BLaER1 treated with 17β-estradiol and CSF1 and Interleukin-3, amounts not matched to agents 10 nM and 100 nM (cell line): ENCODE data around the gene NLGN1.

Experiments
- H3K27ac ChIP-seq, 11 experiments: shearing (Covaris generic); formaldehyde crosslinking; 2 replicates each; pipeline ENCODE4 v1.8.1; 2022
- H3K27me3 ChIP-seq, 11 experiments: shearing (Covaris generic); formaldehyde crosslinking; 2 replicates each; pipeline ENCODE4 v1.8.1; 2022
- H3K36me3 ChIP-seq, 11 experiments: shearing (Covaris generic); formaldehyde crosslinking; 2 replicates each; pipeline ENCODE4 v1.8.1; 2022
- H3K4me1 ChIP-seq, 10 experiments: shearing (Covaris generic); formaldehyde crosslinking; 2 replicates each; pipeline ENCODE4 v1.8.1; 2022
- H3K4me2 ChIP-seq, 11 experiments: shearing (Covaris generic); formaldehyde crosslinking; 2 replicates each; pipeline ENCODE4 v1.8.1; 2022
- H3K4me3 ChIP-seq, 10 experiments: shearing (Covaris generic); formaldehyde crosslinking; 2 replicates each; pipeline ENCODE4 v1.8.1; 2022
- H3K9ac ChIP-seq, 11 experiments: shearing (Covaris generic); formaldehyde crosslinking; 2 replicates each; pipeline ENCODE4 v1.8.1; 2022
- H3K9me3 ChIP-seq, 11 experiments: shearing (Covaris generic); formaldehyde crosslinking; replicated peaks in 1 of 11; 2 replicates each; pipeline ENCODE4 v1.8.1; 2022
- H4K20me1 ChIP-seq, 11 experiments: shearing (Covaris generic); formaldehyde crosslinking; 2 replicates each; pipeline ENCODE4 v1.8.1; 2022
- Cebpa-rat ChIP-seq, 11 experiments: shearing (Covaris generic); IDR thresholded peaks; 2 replicates each; pipeline ENCODE4 v1.8.1; 2022

NLGN1 gene

DNA sequence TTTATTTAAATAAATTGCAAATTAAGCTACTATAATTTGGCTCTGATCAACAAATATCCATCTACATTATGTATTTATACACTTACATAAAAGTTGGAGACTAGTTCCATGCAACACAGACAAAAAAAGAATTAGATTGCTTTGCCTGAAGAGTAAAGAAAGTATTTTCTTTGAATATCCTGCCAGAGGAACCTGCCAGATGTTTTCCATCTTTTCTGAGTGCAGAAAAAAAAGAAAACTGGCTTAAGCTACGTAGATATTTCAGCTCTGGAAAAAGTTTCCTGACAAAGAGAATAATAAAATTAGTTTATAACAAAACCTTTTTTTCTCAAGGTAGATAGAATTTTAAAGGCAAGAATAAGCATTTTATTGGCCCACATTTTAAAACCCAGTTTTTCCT, 854.1 kb downstream of the NLGN1 start:
- no peak overlapping the region for H3K9ac ChIP-seq
- no peaks in the 10 kb centered on the region for H3K9me3 ChIP-seq
- no peaks in the 10 kb centered on the region for H3K36me3 ChIP-seq
- no peaks in the 10 kb centered on the region for H3K27me3 ChIP-seq
- H3K4me2 ChIP-seq = no peak overlapping the region
- no peaks in the 10 kb centered on the region for H4K20me1 ChIP-seq
- H3K4me3 ChIP-seq = no peak overlapping the region
- TF ChIP-seq Cebpa-rat (IDR thresholded peaks at IDR 0.05) = no peak
- H3K27ac ChIP-seq = no peak overlapping the region
- no peaks in the 10 kb centered on the region for H3K4me1 ChIP-seq

DNA sequence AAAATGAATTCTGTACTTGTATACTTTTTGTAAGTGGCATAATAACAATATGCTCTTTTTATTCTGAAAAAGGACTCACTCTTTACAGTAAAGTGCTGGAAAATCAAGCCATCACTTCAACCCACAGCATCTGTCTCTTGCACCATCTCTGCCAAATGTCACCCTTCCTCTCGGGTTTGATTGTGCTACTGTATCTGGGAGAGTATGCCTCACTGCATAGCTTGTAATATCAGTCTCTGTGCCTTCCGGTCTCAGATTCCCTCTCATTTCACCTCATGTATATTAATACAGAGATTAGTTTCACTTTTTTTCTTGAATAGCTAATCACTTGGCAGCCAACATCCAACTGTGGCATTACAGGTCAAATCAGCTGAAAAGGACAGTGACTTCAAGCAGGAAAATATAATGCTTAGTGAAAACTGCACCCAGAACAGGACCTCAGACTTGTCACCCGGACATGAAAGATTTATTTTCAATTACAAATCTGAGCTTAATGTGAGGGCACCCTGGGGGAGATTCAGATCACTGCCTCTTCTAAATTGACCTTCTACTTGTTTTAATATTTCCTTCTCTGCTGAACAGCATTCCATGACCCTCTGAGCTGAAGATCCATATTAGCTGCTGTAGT, 855.8 kb downstream of the NLGN1 start:
- Histone ChIP-seq H3K27me3 (no peaks in the 10 kb centered on the region), H3K36me3 (no peaks in the 10 kb centered on the region), H3K4me2 (no peak overlapping the region), H3K4me1 (no peaks in the 10 kb centered on the region), H3K9ac (no peak overlapping the region), H4K20me1 (no peaks in the 10 kb centered on the region), H3K4me3 (no peak overlapping the region), H3K27ac (no peak overlapping the region), H3K9me3 (peaks cover 0 to 5% (median 0%) of the 10 kb centered on the region in 11 experiments; a peak in 1 of 22 replicates)
- TF ChIP-seq Cebpa-rat (IDR thresholded peaks at IDR 0.05) = no peak

GRCh38 chr3:174253940-174254339, 856.4 kb downstream of the NLGN1 start:
- Histone ChIP-seq H3K9me3 (peaks cover 0 to 5% (median 0%) of the 10 kb centered on the region in 11 experiments; a peak in 1 of 22 replicates), H3K9ac (no peak overlapping the region), H3K36me3 (no peaks in the 10 kb centered on the region), H3K27me3 (no peaks in the 10 kb centered on the region), H3K4me1 (no peaks in the 10 kb centered on the region), H3K4me2 (no peak overlapping the region), H4K20me1 (no peaks in the 10 kb centered on the region), H3K4me3 (no peak overlapping the region), H3K27ac (no peak overlapping the region)
- TF ChIP-seq Cebpa-rat (IDR thresholded peaks at IDR 0.05) = no peak

- Histone ChIP-seq H3K4me1 (no peaks in the 10 kb centered on the region), H3K9ac (no peak overlapping the region), H3K27me3 (no peaks in the 10 kb centered on the region), H3K36me3 (no peaks in the 10 kb centered on the region), H3K4me2 (no peak overlapping the region), H4K20me1 (no peaks in the 10 kb centered on the region), H3K4me3 (no peak overlapping the region), H3K27ac (no peak overlapping the region), H3K9me3 (peaks cover 0 to 5% (median 0%) of the 10 kb centered on the region in 11 experiments; a peak in 1 of 22 replicates)
- no peak for TF ChIP-seq Cebpa-rat (IDR thresholded peaks at IDR 0.05)
These were observed 857.9 kb downstream of the NLGN1 start for GRCh38 chr3:174255454-174255853.

- H3K9ac ChIP-seq = no peak overlapping the region
- H4K20me1 ChIP-seq = no peaks in the 10 kb centered on the region
- H3K4me2 ChIP-seq = no peak overlapping the region
- no peaks in the 10 kb centered on the region for H3K4me1 ChIP-seq
- no peak overlapping the region for H3K27ac ChIP-seq
- no peak for TF ChIP-seq Cebpa-rat (IDR thresholded peaks at IDR 0.05)
- H3K36me3 ChIP-seq = no peaks in the 10 kb centered on the region
- H3K9me3 ChIP-seq = no peaks in the 10 kb centered on the region
- no peaks in the 10 kb centered on the region for H3K27me3 ChIP-seq
- no peak overlapping the region for H3K4me3 ChIP-seq
These were observed 868.9 kb downstream of the NLGN1 start for GRCh38 chr3:174266476-174266875.

GRCh38 chr3:174268061-174268460, 870.5 kb downstream of the NLGN1 start:
- Histone ChIP-seq H3K4me3 (no peak overlapping the region), H3K27me3 (no peaks in the 10 kb centered on the region), H4K20me1 (no peaks in the 10 kb centered on the region), H3K4me1 (no peaks in the 10 kb centered on the region), H3K27ac (no peak overlapping the region), H3K9me3 (no peaks in the 10 kb centered on the region), H3K9ac (no peak overlapping the region), H3K4me2 (no peak overlapping the region), H3K36me3 (no peaks in the 10 kb centered on the region)
- no peak for TF ChIP-seq Cebpa-rat (IDR thresholded peaks at IDR 0.05)

GRCh38 chr3:174268586-174268985, 871.0 kb downstream of the NLGN1 start:
- Histone ChIP-seq H3K9ac (no peak overlapping the region), H3K4me3 (no peak overlapping the region), H3K36me3 (no peaks in the 10 kb centered on the region), H3K9me3 (no peaks in the 10 kb centered on the region), H3K27ac (no peak overlapping the region), H3K27me3 (no peaks in the 10 kb centered on the region), H3K4me1 (no peaks in the 10 kb centered on the region), H3K4me2 (no peak overlapping the region), H4K20me1 (no peaks in the 10 kb centered on the region)
- no peak for TF ChIP-seq Cebpa-rat (IDR thresholded peaks at IDR 0.05)

- no peak for TF ChIP-seq Cebpa-rat (IDR thresholded peaks at IDR 0.05)
- no peaks in the 10 kb centered on the region for H4K20me1 ChIP-seq
- H3K4me1 ChIP-seq = no peaks in the 10 kb centered on the region
- no peaks in the 10 kb centered on the region for H3K27me3 ChIP-seq
- H3K9ac ChIP-seq = no peak overlapping the region
- H3K4me3 ChIP-seq = no peak overlapping the region
- no peak overlapping the region for H3K27ac ChIP-seq
- H3K36me3 ChIP-seq = no peaks in the 10 kb centered on the region
- no peak overlapping the region for H3K4me2 ChIP-seq
- no peaks in the 10 kb centered on the region for H3K9me3 ChIP-seq
These were observed 873.3 kb downstream of the NLGN1 start for GRCh38 chr3:174270841-174271240.

DNA sequence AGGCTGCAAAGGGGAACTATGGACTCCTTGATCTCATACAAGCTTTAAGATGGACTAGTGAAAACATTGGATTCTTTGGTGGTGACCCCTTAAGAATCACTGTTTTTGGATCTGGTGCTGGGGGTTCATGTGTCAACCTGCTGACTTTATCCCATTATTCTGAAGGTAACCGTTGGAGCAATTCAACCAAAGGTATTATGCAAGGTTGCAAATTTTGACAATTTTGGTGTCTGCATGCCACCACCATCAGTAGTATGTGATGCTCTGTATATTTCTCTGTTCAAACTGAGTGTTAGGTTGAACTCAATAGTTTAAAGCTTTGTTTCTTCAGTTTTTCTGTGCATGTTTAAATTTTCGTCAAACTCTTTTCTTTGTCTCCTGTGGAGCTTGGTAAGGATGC, 877.8 kb downstream of the NLGN1 start:
- Histone ChIP-seq H3K4me1 (no peaks in the 10 kb centered on the region), H3K36me3 (no peaks in the 10 kb centered on the region), H3K9ac (no peak overlapping the region), H3K9me3 (no peaks in the 10 kb centered on the region), H3K4me2 (no peak overlapping the region), H3K4me3 (no peak overlapping the region), H4K20me1 (no peaks in the 10 kb centered on the region), H3K27ac (no peak overlapping the region), H3K27me3 (no peaks in the 10 kb centered on the region)
- no peak for TF ChIP-seq Cebpa-rat (IDR thresholded peaks at IDR 0.05)

GRCh38 chr3:174276826-174277225, 879.3 kb downstream of the NLGN1 start:
- H3K4me3 ChIP-seq = no peak overlapping the region
- no peaks in the 10 kb centered on the region for H3K36me3 ChIP-seq
- TF ChIP-seq Cebpa-rat (IDR thresholded peaks at IDR 0.05) = no peak
- H3K4me1 ChIP-seq = no peaks in the 10 kb centered on the region
- no peaks in the 10 kb centered on the region for H3K9me3 ChIP-seq
- no peaks in the 10 kb centered on the region for H4K20me1 ChIP-seq
- H3K27ac ChIP-seq = no peak overlapping the region
- H3K27me3 ChIP-seq = no peaks in the 10 kb centered on the region
- H3K9ac ChIP-seq = no peak overlapping the region
- H3K4me2 ChIP-seq = no peak overlapping the region
